Right renal pelvis (tissue), 4 donors: Measurements from ENCODE around the gene CROCC. TPM values are rescaled to one million over a fixed set of nuclear protein-coding genes. Genes with fewer than 3 reads are reported as not detected.
"Not testable (repeated sequence)": the region's sequence is repeated elsewhere in the genome, so short reads cannot be mapped to it uniquely, and the experiment has no call there.

Experiments
- DNase-seq, 4 donors: peaks; one replicate each; pipeline ENCODE4 v3.0.0-alpha.2; 2013; ENCODE audit warnings: low read depth in 4 of 4, low spot score in 3 of 4, missing footprints in 1 of 4
- polyA plus RNA-seq, 4 donors: library from polyadenylated mRNA; unstranded; fragments of 120-200 nt; gene quantifications; one replicate each; pipeline ENCODE4 v1.2.1, GENCODE V29; 2013; ENCODE audit not compliant: insufficient read length in 4 of 4

CROCC gene, protein sequence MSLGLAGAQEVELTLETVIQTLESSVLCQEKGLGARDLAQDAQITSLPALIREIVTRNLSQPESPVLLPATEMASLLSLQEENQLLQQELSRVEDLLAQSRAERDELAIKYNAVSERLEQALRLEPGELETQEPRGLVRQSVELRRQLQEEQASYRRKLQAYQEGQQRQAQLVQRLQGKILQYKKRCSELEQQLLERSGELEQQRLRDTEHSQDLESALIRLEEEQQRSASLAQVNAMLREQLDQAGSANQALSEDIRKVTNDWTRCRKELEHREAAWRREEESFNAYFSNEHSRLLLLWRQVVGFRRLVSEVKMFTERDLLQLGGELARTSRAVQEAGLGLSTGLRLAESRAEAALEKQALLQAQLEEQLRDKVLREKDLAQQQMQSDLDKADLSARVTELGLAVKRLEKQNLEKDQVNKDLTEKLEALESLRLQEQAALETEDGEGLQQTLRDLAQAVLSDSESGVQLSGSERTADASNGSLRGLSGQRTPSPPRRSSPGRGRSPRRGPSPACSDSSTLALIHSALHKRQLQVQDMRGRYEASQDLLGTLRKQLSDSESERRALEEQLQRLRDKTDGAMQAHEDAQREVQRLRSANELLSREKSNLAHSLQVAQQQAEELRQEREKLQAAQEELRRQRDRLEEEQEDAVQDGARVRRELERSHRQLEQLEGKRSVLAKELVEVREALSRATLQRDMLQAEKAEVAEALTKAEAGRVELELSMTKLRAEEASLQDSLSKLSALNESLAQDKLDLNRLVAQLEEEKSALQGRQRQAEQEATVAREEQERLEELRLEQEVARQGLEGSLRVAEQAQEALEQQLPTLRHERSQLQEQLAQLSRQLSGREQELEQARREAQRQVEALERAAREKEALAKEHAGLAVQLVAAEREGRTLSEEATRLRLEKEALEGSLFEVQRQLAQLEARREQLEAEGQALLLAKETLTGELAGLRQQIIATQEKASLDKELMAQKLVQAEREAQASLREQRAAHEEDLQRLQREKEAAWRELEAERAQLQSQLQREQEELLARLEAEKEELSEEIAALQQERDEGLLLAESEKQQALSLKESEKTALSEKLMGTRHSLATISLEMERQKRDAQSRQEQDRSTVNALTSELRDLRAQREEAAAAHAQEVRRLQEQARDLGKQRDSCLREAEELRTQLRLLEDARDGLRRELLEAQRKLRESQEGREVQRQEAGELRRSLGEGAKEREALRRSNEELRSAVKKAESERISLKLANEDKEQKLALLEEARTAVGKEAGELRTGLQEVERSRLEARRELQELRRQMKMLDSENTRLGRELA (N-terminal part only)
- polyA plus RNA-seq: 10 to 100 TPM; 24.7 to 39.1 (median 29.7) TPM

DNA sequence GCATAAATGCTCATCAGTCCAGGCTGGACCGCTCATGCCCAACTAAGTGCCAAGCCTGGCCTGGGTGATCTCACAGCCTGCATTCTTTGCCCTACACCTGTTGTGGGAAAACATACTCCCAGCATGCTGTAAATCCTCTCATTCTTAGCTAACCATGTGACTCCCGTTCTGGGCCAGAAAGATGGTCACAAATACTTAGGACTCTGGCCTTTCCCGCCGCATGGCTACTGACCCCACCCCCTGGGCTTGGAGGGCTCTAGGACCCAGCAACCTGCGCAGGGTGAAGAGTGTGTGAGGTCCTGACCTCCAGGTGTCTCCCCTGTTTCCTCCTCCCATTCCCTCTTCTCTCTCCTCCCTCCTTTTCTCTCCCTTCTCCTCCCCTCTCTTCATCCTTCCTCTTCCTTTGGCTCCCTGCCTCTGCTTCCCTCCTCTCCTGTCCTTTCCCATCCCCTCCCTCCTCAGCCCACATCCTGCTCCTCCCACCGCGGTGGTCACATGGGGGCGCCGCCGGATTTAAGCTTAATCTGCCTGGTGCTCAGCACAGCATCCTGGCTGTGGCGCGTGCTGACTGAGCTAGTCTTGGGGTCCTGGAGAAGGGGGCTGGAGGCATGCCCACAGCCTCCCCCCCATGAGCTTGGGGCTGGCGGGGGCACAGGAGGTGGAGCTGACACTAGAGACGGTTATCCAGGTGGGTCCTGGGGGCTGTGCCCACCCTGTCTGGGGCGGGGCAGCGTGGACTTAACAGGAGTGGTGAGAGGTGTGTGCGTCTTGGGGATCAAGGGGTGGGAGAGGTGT is at the start of gene CROCC:
TSS of gene CROCC (plus strand) at position 541 of the 795 bp plus-strand sequence. CDS start at position 629, 88 bp downstream.
- DNase-seq: peak in 3 of 4 donors; percentile 62 to 70 (median 66)

DNA sequence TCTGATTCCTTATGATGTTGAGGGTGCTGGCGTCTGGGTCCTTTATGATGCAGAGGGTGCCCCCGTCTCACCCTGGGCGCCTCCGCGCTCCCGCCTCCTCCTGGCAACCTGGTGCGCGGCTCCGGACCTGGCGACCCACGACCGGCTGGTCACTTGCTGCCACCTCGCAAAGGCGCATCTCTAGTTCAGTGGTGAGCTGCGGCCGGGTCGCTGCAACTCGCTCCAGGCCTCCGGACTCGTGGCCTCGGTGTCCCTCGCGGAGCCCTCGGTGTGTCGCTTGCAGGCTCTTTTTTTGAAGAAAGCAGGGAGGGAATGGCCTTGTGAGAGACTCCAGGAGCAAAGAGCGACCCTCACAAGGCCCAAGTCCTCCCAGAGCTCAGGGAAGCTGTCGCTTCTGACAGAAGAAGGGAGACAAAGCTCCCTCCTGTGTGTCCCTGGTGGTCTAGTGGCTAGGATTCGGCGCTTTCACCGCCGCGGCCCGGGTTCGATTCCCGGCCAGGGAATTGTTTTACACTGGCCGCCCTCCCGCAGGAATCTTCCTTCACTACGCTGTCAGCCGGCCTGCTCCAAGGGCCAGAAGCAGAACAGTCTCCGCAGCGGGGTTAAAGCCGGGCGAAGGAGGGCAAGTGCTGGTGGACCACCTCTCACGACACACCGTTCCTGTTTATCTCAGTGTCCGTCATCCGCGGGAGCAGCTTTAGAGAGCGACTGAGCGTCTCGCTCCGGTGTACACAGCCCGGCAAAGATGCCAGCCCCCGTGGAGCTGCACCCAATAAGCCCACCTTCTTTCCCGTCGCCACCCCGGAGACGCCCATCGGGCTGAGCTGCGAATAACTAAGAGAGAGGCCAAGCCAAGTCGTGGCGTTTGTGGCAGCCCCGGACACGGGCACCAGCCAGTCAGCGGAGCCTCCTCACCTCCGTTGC is 49.3 kb upstream of the CROCC start:
- DNase-seq: peak in 3 of 4 donors; percentile 43 to 61 (median 50)

DNA sequence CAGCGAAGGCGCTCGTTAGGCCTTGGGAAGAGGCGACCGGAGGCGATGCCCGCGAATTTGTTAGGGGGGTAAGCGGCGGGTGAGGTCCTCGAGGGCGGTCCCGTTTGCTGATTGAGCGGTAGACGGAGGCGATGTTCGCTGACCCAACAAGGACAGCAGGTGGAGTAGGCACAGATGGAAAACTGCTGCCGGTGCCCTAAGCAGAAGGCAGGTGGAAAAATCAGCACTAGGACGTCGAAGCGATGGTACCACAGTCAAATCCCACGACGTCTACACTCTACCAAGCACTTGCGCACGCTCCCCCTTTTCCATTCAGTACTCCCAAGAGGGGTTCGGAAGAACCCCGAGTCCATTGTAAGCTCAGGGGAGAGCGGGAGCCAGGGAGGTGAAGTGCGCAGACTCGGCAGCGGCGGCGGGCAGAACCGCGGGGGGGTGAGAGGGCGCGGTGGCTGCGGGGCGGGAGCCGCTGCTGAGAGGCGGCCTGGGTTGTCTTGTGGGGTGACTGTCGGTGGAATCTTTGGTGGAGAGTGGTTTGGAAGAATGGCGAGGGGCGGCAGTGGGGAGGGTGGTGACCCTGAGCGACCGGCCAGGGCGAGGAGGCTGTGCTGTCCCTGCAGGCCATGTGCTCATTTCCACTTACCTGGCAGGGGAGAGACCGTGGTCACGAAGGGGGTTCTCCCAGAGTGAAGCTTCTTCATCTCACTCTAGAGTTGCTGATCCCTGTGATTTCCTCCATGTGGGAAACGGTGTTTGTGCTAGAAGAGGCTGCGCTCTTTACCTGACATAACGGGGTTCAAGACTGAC is 48.5 kb upstream of the CROCC start:
- DNase-seq: not testable (repeated sequence)

DNA sequence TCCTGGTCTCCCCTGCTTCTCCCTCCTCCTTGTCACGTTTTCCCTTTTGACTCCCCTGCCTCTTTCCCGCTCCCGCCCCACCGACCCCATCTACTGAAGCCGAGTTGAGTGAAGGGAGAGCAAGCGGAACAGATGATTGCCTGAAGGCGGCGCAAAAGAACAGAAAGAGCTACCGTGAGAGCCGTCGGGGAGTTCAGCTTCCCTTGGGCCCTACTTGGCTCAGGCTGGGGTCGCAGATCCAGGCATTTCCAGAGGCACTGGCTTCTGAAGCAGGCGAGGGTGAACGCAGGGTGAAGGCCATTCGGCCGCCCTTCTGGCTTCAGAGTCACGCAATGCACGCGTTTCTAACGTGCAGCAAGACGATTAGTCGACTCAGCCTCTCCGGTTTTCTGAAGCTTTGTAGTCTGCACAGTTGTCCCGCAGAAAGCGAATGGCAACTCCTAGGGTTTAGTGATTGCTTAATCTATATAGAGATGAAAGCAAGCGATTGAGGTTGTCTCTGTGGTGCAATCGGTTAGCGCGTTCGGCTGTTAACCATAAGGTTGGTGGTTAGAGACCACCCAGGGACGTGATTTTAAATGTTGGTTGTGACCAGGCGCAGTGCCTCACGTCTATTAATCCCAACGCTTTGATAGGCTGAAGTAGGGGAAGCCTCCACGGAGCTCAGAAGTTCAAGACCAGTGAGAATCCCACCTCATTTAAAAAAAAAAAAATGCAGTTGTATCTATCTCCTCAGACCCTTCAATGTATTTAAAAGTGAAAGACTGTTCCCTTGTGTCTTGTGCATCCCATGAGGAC is 46.6 kb upstream of the CROCC start:
- DNase-seq: not testable (repeated sequence)

DNA sequence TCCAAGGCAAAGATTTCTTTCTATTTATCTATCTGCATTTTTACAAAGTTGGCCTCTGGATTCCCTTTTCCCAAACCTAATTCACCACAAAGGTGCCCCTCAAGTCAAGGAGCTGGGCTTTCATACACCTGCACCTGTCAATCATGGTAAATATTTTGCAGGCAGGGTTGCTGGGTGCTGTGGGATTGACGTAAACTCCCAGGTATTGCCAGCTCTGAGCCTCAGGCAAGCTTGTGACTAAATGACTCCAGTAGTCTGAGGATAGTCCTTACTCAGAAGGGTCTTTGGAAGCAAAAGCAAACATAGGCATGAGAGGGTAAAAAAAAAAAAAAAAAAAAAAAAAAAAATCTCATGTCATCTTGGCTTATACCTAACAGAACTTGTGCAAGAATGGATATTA is 40.0 kb upstream of the CROCC start:
- not testable (repeated sequence) for DNase-seq

DNA sequence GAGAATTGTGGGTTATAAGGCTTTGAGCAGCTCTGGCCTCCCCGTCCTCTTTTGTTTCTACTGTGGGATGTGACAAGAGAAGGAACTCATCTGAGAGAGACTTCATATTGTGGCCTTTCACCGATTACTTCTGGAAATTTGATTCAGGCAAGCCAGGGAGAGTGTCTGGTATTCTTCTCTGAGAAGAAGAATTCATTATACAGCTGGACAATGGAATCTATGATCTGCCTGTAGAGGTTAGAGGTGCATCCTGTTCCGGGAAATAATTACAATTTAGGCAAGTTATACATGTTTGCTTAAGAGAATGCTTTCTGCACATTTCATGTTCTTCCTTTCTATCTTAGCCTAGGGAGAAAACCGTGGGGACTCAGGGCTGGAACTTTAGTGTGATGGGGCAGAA is 38.7 kb upstream of the CROCC start:
- DNase-seq: peak in 1 of 4 donors; percentile 40

DNA sequence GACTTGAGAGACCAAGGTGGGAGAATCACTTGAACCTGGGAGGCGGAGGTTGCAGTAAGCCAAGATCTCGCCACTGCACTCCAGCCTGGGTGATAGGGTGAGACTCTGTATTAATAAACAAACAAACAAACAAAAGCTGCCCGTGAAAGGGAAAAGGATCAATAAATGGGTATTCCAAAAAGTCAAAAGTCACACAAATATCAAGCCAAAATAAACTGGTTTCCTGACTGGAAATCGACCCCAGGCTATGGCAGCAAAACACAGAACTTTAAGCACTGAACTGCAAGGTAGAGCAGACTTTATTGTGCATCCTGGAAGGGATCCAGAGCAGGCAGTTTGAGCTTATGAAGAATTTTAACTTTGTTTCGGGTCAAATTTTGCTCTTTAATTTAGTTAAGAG is 37.2 kb upstream of the CROCC start:
- DNase-seq: not testable (repeated sequence)

DNA sequence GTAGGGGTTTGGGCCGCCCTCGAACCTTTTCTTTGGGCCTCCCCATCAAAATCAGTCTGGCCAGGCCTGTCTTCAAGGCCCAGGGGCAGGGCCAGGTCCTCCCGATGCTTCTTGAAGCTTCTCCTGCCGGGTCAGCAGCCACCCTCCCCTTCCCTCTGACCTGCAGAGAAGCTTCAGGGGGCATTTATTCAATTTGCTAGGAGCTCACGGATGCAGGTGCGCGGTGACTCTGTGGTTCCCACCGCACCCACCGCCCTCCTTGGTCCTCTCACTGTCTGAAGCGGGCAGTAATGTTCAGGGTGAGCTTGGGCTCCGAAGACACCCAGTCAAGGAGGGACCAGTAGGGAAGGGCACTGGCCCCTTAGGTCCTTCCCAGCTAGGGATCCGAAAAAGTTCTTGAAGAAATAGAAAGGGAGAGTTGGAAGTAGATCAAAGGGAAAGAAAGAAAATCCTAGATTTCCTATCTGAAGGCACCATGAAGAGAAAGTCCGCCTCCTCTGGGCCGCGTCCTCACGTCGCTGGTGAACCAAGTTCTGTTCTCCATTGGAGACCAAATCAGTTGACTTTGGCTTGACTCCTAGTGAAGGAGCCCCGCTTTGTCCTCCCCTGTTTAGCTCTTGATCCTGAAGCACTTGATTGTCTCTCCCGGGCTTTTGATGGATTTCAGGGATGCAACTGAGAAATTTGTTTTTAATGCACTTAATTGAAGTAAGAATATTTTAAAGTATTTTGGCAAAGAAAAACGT is 34.7 kb upstream of the CROCC start:
- no peak for DNase-seq

DNA sequence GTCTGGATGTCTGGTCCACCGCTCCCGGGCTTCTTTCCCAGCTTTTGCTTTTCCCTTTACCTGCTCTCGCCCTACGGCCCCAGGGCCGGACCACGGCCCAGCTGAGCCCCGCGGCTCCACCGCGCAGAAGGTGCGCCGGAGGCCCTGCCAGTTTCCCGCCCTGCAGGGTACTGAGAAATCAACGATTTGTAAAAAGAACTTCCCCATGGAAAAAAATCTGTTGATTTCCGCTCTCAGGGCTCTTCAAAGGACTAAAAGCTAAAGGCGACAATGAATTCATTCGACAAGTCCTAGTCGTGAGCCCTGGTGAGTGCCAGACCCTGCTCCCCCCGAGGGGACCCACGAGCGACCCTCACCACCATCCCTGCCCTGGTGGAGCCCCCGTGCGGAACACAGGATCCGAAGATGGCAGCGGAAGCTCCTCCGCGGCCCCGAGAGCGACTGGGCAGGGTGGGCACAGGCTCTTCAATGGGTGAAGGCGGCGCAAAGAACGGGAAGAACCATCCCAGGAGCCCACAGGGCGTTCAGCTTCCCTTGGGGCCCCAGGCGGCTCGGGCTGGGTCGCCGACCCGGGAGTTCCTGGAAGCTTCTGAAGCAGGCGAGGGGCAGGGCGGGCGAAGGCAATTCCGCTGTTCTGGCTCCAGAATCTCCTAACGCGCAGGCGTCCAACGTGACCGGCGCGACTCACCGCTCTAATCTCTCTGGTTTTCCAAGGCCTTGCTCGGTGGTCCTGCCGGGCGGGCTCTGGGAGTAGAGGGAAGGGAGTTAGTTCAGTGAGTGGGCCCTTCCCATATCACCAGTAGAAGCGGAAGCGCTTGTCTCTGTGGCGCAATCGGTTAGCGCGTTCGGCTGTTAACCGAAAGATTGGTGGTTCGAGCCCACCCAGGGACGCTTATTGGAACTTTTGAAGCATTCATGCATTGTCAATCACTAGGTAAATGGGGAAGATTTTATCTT is 32.6 kb upstream of the CROCC start:
- DNase-seq: peak in 2 of 4 donors; percentile 52 to 80

DNA sequence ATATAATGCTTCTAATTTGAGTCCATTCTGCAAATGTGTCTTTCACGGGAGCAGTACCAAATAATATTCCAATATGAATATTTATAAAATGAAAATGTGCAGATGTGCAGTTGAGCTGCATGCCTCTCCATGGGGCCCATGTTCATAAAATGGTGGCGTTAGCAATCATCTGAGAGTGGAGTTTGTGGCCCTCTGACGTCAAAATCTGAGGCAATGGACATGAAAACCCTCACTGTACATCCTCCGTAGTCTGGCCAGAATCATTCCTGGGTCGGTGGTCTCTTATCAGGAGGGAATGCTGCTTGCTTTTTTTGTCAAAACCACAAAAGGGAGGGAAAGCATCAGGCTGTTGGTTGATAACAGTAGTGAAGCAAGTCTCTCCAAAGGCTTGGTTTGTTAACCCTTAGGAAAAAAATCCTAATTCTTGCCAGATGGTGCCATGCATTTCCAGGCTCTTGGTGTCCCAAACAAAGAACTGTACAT is 31.2 kb upstream of the CROCC start:
- DNase-seq: not testable (repeated sequence)

DNA sequence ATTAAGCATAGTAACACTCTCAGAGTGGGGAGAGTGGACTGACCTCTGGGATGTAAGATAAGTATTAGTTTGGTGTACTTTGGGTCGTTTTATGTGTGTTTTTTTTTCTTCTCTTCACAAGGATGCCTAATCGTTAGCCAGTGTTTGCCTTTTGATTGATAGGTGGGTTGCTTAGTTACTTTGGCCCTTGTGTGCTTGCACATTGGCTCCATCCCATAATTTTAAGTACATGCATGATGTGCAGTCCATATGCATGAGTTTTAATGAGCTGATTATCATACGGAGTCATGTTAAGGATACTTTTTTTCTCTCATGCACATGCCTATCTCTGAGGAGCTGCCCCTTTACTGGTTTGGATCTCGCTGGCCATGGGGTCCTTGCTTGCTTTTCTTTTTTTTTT is 30.7 kb upstream of the CROCC start:
- DNase-seq: not testable (repeated sequence)

DNA sequence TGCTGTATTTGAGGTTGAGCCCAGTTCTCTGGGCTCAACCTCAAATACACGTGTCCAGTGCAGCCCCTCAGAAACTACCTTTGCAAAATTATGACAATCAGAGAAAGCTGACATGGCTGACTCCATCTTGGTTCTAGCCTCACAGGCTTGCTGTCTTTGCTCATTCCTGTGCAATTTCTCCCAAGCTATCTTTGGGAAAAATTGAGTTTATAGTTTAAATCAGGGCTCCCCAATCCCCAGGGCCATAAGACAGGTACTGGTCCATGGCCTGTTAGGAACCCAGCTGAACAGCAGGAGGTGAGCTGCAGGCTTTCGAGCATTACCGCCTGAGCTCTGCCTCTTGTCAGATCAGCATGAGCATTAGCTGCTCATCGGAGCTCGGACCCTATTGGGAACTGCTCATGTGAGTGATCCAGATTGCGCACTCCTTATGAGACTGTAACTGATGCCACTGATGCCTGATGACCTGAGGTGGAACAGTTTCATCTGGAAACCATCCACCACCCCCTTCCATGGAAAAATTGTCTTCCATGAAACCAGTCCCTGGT is 28.7 kb upstream of the CROCC start:
- not testable (repeated sequence) for DNase-seq

DNA sequence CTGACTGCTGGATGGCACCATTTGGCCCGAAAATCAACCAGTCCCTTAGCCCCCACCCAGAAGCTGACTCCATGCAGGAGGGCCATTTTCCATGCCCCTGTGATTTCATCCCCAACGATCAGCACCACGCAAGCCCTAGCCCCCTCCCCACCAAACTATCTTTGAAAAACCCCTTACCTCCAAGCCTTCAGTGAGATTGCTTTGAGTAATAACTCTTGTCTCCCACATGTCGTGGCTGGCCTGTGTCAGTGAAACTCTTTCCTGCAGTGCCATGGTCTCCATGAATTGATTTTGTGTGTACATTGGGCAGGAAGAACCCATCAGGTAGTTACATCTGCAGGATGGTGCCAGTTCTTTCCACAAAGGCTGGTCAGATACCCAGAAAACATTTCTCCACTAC is 27.9 kb upstream of the CROCC start:
- not testable (repeated sequence) for DNase-seq

DNA sequence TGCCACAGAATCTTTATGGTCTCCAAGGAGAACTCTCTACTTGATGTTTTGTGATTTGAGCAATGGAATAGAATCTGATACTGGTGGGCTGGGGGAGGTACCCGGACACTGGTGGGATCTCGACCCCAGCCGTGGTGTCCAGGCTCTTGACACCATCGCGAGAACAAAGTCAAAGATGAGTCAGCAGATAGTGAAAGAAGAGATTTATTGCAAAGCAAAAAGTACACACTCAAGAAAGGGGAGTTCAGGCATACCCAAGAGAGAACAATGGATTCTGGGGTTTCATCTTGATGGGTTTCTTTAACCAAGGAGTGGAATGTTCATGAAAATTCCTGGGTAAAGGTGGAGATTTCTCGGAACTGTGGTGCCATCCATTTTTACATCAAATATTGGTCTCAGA is 27.4 kb upstream of the CROCC start:
- not testable (repeated sequence) for DNase-seq

DNA sequence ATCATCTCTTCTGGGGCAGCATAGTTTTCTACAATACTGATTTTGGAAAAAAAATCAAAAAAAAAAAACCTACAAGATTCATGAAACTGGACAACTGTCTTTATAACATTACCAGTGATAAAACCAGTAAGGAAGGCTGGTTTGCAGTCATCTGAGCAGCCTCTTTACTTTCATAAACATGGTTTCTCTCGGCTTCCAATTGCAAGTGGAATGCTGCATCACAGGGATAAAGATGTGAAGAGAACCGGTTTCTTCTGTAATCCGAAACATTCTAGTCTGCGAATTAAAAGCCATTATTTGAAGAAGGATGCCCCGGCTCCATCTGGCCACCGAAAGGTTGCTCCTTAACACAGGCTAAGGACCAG is 26.5 kb upstream of the CROCC start:
- DNase-seq: not testable (repeated sequence)
